NOMO-1 (cell line): Measurements from ENCODE around the gene FLT3.
"Not testable (repeated sequence)": the region's sequence is repeated elsewhere in the genome, so short reads cannot be mapped to it uniquely, and the experiment has no call there.

Experiments used
- DNase-seq, 2 experiments: peaks; one replicate each; lab custom pipeline; 2025; ENCODE audit not compliant: unreplicated experiment in 2 of 2; lab: John Stamatoyannopoulos, UW

Gene FLT3

GRCh38 chr13:28101886-28102285 is 1.5 kb upstream of the FLT3 start:
- peak; percentile 91 to 92 for DNase-seq

- DNase-seq = no peak
Measured at GRCh38 chr13:28099396-28100149, 803 bp downstream of the FLT3 start.

GRCh38 chr13:28097503-28097902 is 2.9 kb downstream of the FLT3 start:
- no peak for DNase-seq

GRCh38 chr13:28094306-28094705 is 6.1 kb downstream of the FLT3 start:
- peak; percentile 84 to 95 for DNase-seq

GRCh38 chr13:28093881-28094280 is 6.5 kb downstream of the FLT3 start:
- peak in 1 of 2 experiments; percentile 92 for DNase-seq

GRCh38 chr13:28092431-28092830 is 7.9 kb downstream of the FLT3 start:
- DNase-seq = no peak

- no peak for DNase-seq
Measured at GRCh38 chr13:28089065-28089464, 11.3 kb downstream of the FLT3 start.

GRCh38 chr13:28077820-28078219 is 22.6 kb downstream of the FLT3 start:
- not testable (repeated sequence) for DNase-seq

GRCh38 chr13:28077231-28077630 is 23.1 kb downstream of the FLT3 start:
- DNase-seq = no peak

GRCh38 chr13:28071424-28071823 is 29.0 kb downstream of the FLT3 start:
- no peak for DNase-seq

- DNase-seq = no peak
Measured at GRCh38 chr13:28067491-28067890, 32.9 kb downstream of the FLT3 start.

GRCh38 chr13:28058866-28059613 is 41.3 kb downstream of the FLT3 start:
- DNase-seq = peak; percentile 49 to 55

GRCh38 chr13:28056970-28057712 is 43.2 kb downstream of the FLT3 start:
- no peak for DNase-seq

- no peak for DNase-seq
Measured at GRCh38 chr13:28056426-28056825, 44.0 kb downstream of the FLT3 start.

- peak in 1 of 2 experiments; percentile 53 for DNase-seq
Measured at GRCh38 chr13:28055357-28055756, 45.0 kb downstream of the FLT3 start.

- DNase-seq = peak; percentile 18 to 34
Measured at GRCh38 chr13:28052945-28053344, 47.4 kb downstream of the FLT3 start.

- DNase-seq = no peak
Measured at GRCh38 chr13:28049880-28050875, 50.2 kb downstream of the FLT3 start.

GRCh38 chr13:28049215-28049614 is 51.2 kb downstream of the FLT3 start:
- DNase-seq = no peak

- DNase-seq = no peak
Measured at GRCh38 chr13:28048768-28049167, 51.6 kb downstream of the FLT3 start.

- peak; percentile 83 to 99 for DNase-seq
Measured at GRCh38 chr13:28047757-28048388, 52.5 kb downstream of the FLT3 start.
